Posterior vena cava (tissue), 2 donors: ENCODE results near the gene DNM2. TPM values are rescaled to one million over a fixed set of nuclear protein-coding genes. Genes with fewer than 3 reads are reported as not detected.
A peak's percentile ranks its signal among the peaks of the same experiment; 100 is the strongest.

Experiments used
- DNase-seq: peaks from one replicate; pipeline ENCODE4 v3.0.0-alpha.2; 2020; ENCODE audit warnings: low spot score
- intact Hi-C, 2 donors: fragments of 100-400 bp; cut with DNase I; formaldehyde crosslinking; loops; one replicate each; pipeline versions ENCODE4 v1.14.1 to v1.14.2; 2022 to 2023
- total RNA-seq, 2 donors: library from RNA; stranded (reverse); fragmentation: NEBNext Ultra II Directional; extraction: Animal tissue kit (Norgen Biotek cat#: 25700); gene quantifications; one replicate each; pipeline ENCODE4 v1.2.1, GENCODE V29; 2021
- donor health status: DM: yes; HTN: yes; CAD: no.
- donor health status: DM: yes; HTN: yes; CAD: no.

The DNM2 gene
- total RNA-seq, 2 donors from 2014 or later, result 94.9 to 107 TPM

DNA sequence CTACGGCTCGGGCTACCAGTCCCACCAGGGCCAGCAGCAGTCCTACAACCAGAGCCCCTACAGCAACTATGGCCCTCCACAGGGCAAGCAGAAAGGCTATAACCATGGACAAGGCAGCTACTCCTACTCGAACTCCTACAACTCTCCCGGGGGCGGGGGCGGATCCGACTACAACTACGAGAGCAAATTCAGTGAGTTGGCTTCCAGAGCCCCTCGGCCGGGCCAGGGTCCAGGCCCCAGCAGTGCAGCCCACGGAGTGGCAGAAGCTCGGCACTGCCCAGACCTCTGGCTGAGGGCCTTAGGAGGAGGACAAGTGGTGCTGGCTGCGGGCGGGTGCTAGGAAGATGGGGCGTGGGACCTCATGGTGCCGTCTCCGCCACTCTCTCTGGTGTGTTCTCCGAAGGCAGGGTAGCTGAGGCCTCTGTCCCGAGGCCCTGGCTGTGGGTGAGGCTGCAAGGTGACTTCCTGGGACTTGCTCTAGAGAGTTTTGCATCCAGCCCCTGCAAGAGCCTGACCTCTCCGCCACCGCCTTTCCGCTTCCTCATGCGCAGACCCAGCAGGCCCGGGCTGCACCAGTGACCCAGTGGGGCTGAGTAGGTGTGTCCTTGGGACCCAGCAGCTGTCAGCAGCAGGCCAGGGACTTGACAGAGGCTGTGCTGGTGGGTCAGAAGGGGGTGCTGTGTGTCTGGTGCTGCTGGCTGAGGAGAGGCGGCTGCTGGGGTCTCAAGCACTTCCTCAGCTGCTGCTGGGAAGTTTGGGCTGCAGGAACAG lies 30.2 kb upstream of the DNM2 start:
- intact Hi-C loops, result no loop called here

DNA sequence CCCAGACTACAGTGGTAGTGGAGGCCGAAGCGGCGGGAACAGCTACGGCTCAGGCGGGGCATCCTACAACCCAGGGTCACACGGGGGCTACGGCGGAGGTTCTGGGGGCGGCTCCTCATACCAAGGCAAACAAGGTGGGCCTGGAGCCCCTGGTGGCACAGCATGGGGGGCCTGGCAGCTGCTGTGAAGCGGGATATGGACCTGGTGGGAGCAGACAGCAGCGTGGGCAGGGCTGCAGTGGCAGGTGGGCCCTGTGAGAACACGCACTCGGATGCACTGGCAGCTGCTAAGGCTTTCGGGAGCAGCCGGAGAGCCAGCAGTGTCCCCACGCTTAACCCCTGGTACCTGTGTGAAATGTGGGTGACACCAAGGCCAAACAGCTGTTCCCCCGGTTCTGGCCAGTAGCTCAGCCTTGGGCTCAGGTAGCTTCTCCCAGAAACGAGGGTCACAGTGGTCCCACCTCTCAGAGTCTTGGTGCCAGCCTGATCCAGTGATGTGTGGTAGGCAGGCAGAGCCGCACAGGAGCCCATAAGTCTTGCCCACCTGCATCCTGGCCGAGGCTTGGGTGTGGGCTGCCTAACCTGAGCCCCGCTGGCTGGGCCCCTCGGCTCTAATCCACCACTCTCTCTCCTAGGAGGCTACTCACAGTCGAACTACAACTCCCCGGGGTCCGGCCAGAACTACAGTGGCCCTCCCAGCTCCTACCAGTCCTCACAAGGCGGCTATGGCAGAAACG lies 29.2 kb upstream of the DNM2 start:
- intact Hi-C loops, result no loop called here
- no peak for DNase-seq

More for the DNA sequence above, 30.2 kb upstream of the DNM2 start:
- DNase-seq, result no peak

- intact Hi-C loops, result no loop called here
- no peak for DNase-seq
These were observed 27.5 kb upstream of the DNM2 start for GRCh38 chr19:10690341-10690781.

DNA sequence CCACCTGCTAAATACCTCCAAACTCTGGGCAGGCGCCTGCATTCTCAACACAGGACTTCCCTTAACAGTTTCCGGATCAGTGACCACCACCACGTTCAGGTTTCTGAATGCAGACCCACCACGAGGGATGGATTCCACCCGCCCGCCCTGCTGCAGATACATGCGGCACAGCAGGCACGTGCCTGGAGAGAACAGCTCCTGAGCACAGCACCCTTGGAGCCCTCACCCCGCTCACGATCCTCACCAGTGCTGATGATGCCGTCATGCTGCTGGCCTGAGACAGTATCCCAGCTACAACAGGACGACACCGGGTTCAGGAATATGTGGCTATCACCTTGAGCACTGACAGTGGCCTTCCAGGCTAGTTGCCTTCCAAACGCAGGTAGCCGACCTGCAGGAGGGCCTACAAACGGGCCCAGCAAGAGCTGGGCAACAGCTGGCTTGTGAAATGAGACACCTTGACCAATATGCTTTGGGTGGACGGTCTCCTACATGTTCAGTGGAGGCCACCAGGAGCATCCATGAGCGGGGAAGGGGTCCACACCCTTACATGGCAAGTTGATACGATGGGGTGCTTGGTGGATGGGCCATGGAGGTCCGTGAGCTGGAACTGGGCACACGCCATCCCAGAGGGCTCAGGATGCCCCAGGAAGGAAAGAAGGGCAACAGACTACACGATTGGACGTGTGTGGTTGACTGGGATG lies 26.5 kb upstream of the DNM2 start:
- no peak for DNase-seq
- intact Hi-C loops, result no loop called here

DNA sequence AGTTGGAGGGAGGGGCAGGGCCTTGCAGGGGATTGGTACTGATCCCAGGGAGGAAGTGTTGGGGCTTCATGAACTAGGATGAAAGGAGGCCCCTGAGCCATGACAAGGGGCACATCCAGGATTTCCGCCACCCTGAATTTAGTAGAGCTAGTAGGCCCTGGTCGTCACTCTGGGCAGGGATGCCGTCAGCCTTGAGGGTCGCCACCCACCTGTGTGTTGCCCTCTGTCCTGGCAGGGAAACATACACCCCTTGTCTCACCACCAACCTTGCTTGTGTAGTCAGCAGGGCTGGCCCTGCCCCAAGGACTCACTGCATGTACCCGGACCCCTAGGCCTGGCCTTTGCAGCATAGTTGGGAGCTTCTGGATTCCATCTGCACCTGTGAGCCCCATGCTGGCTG lies 26.0 kb upstream of the DNM2 start:
- intact Hi-C loops, result no loop called here
- no peak for DNase-seq

- intact Hi-C loops, result no loop called here
- no peak for DNase-seq
These were observed 25.1 kb upstream of the DNM2 start for GRCh38 chr19:10692673-10693264.

DNA sequence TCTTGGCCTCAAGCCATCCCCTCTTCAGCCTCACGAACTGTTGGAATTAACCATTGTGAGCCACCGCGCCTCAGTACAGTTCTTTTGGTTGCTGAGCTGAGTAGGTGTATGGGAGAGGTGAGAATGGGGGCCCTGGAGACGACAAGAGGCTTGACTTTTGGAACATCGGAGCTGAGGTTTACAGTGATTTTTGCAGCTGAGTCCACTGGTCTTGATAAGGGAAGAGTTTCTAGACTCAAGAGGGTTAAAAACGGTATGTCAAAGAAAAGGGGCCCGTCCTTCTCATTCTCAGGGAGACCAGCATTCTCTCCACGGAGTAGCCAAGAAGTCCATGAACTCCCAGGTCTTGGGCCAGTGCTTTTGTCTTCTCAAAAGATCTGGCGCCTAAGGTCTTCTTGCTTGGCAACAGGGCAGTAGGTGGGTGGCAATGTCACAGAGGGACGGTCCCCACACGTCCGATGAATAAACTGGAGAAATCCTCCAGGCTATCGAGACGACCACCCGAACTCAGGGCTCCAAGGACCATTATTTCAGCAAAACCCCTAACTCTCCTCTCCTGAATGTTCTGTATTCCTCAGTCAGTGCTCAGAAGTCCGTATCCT lies 23.1 kb upstream of the DNM2 start:
- intact Hi-C loops, result loop anchor here in 1 of 2 donors (5.0 kb wide), 1 partner anchor 113 kb away; no protein-coding TSS in a partner anchor
- no peak for DNase-seq

DNA sequence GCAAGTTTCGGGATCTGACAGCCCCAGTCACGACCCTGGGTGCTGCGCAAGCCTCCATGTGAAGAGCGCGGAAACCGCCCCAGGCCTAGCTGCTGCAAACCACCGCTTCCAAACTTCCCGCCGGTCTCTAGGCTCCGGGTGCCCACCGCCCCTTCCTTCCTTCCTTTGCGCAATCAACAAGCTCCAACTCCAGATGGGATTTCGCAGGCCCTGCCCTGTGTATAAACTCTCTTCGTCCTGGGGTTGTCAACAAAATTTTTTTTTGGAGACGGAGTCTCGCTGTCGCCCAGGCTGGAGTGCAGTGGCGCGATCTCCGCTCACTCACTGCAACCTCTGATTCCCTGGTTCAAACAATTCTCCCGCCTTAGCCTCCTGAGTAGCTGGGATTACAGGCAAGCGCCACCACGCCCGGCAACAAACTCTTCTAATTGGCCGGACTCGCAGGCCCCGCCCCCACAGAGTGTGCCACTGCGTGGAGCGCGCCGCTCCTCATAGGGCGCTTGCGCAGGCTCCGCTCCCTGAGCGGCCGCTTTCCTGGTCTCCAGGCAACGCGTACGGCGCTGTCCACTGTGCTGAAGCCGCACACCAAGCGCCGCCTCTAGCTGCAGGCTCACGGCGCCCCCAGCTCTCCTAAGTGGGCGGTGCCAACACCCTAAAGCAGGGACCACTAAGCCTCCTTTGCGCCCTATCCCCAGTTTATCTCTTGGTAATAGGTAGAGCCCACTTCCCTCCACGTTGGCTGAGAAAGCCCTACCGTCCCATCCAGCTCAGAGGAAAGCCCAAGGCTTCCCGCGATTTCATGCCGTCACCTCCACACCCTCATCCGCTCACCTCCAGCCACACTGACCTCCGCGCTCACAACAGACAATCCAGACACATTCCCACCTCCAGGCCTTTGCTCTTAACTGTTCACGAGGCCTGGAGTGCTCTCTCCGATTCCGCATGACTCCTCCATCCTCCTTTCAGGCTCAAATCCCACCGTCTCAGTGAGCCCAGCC lies 22.2 kb upstream of the DNM2 start:
- intact Hi-C loops, result loop anchor here in 1 of 2 donors (5.0 kb wide), 1 partner anchor 113 kb away; no protein-coding TSS in a partner anchor
- peak; percentile 98 for DNase-seq

GRCh38 chr19:10699650-10700335 lies 18.1 kb upstream of the DNM2 start:
- intact Hi-C loops, result loop anchor here in 1 of 2 donors (5.0 kb wide), 1 partner anchor 117 kb away; no protein-coding TSS in a partner anchor
- no peak for DNase-seq

DNA sequence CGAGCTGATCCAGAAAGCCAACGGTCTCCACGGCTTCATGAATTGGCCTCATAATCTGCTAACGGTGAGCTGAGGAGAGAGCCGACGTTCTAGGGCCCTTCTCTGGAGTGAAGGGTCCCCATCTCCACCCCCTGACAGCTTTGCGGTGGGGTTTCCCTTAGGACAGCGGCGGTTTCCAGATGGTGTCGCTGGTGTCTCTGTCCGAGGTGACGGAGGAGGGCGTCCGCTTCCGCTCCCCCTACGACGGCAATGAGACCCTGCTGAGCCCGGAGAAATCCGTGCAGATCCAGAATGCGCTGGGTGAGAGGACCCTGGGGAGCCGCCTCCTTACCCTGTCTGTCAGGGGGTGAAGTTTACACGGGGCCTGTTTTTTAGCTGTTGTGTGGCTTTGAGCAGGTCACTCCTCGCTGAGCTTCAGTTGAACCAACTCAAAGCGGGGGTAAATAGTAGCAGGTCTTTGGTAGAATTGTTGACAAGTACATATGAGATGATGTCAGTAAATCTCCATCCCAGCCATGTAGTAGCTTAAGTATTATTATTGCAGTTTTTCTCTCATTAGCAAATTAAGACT lies 15.8 kb upstream of the DNM2 start:
- intact Hi-C loops, result no loop called here
- no peak for DNase-seq

DNA sequence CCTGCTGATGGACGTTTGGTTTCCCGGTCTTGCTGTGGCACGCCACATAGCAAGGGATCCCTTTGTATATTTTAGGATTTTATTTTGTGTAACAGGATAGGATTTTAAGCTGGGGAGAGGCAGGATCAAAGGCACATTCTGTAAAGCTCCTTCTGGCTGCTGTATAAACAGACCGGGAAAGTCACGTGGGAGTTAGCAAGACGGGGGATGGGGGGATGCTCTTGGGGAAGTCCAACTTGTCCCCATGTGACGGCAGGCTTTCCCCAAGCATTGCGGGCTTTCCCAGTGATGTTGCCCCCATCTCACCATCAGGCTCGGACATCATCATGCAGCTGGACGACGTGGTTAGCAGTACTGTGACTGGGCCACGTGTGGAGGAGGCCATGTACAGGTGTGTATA lies 10.9 kb upstream of the DNM2 start:
- DNase-seq, result no peak
- intact Hi-C loops, result no loop called here

DNA sequence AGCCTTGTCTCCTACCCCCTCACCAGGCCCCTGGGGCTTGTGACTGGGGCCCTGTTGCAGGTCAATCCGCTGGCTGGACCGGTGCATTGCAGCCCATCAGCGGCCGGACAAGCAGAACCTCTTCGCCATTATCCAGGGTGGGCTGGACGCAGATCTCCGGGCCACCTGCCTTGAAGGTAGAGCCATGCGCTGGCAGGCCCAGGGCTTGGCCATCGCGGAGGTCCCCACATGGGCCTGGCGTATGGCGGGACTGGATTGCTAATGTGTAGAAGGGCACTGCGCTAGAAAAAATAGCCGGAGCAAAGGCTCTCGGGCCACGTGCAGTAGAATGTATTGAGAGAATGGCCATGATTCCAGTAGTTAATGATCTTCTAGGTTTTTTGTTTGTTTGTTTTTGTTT lies 10.4 kb upstream of the DNM2 start:
- DNase-seq, result no peak
- intact Hi-C loops, result no loop called here

- DNase-seq, result no peak
- intact Hi-C loops, result no loop called here
These were observed 9.6 kb upstream of the DNM2 start for GRCh38 chr19:10708291-10708690.

- intact Hi-C loops, result loop anchor here in 1 of 2 donors (10.0 kb wide), 1 partner anchor 153 kb away; no protein-coding TSS in a partner anchor
- DNase-seq, result no peak
These were observed 5.8 kb upstream of the DNM2 start for GRCh38 chr19:10712045-10712444.

GRCh38 chr19:10712754-10713153 lies 5.1 kb upstream of the DNM2 start:
- DNase-seq, result no peak
- intact Hi-C loops, result loop anchor here in 1 of 2 donors (10.0 kb wide), 1 partner anchor 152 kb away; no protein-coding TSS in a partner anchor

DNA sequence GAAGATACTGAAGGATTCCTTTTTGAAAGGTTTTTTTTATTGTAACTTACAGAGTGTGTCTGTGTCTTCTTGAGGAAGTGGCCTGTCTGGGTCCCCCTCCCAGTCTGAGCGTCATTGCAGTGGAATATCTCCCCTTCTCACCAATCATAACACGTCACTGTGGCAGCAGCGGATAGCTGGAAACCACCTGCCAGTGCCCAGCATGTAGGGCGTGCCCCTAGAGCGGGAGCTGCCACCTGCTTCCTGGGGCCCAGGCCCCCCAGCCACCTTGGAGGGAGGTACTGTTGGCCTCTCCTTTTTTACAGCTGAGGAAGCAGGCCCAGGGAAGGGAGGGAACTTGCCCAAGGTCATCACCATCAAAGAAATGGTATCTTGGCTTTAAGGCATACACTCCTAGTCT lies 4.6 kb upstream of the DNM2 start:
- DNase-seq, result no peak
- intact Hi-C loops, result loop anchor here in 1 of 2 donors (10.0 kb wide), 1 partner anchor 151 kb away; no protein-coding TSS in a partner anchor

- intact Hi-C loops, result loop anchor here (5.0 to 10.0 kb wide), 2 partner anchors 50 to 148 kb away; no protein-coding TSS in a partner anchor
- DNase-seq, result no peak
These were observed 874 bp upstream of the DNM2 start for GRCh38 chr19:10717054-10717355.
